Endothelial cell of umbilical vein (primary cell): Measurements from ENCODE around the gene KCNH1.

Source experiments
- CTCF ChIP-seq, 2 donors: IDR thresholded peaks; 1 replicate in 1 of 2; 2 replicates in 1 of 2; pipeline ENCODE4 v1.5.1; 2011; ENCODE audit warnings: low read length in 2 of 2, mild to moderate bottlenecking in 2 of 2, moderate library complexity in 2 of 2, control low read depth in 1 of 2, inconsistent platforms in 1 of 2, low read depth in 1 of 2; ENCODE audit not compliant: insufficient read depth in 1 of 2; ENCODE audit errors: extremely low read depth in 1 of 2
- EZH2 ChIP-seq: IDR thresholded peaks from 2 replicates; pipeline ENCODE4 v1.6.1; 2012; ENCODE audit warnings: borderline replicate concordance, low read depth, mild to moderate bottlenecking, moderate library complexity, low read length, inconsistent platforms; ENCODE audit not compliant: severe bottlenecking
- FOS ChIP-seq: IDR thresholded peaks from 2 replicates; pipeline ENCODE4 v1.6.1; 2011; ENCODE audit warnings: mild to moderate bottlenecking, low read length, moderate library complexity, borderline replicate concordance; ENCODE audit not compliant: insufficient read depth
- MAX ChIP-seq: IDR thresholded peaks from 2 replicates; pipeline ENCODE4 v1.6.1; 2011; ENCODE audit not compliant: insufficient read depth, insufficient read length
- POLR2A ChIP-seq: IDR thresholded peaks from 2 replicates; pipeline ENCODE4 v1.6.1; 2012; ENCODE audit warnings: low read depth, mild to moderate bottlenecking, control low read depth, low read length
- POLR2AphosphoS5 ChIP-seq: IDR thresholded peaks from 2 replicates; pipeline ENCODE4 v1.6.1; 2012; ENCODE audit warnings: low read depth, mild to moderate bottlenecking, control low read depth, low read length, moderate library complexity; ENCODE audit not compliant: insufficient read depth

GRCh38 chr1:211126622-211127021 is 7.3 kb downstream of the KCNH1 start:
- TF ChIP-seq CTCF (IDR thresholded peaks at IDR 0.05; ENCODE audit: extremely low read depth in 1 of 2, insufficient read depth in 1 of 2, low read depth in 1 of 2, low read length in 2 of 2) (no peak), POLR2A (no peak), POLR2AphosphoS5 (no peak), EZH2 (no peak), FOS (no peak), MAX (no peak)
